ENCODE data around the gene SLC22A25. TPM values are rescaled to one million over a fixed set of nuclear protein-coding genes. Genes with fewer than 3 reads are reported as not detected.
"Not testable (repeated sequence)": the region's sequence is repeated elsewhere in the genome, so short reads cannot be mapped to it uniquely, and the experiment has no call there.

Gene SLC22A25
- total RNA-seq, 1 donor from 2014 or later, result not detected

- no peaks in the 10 kb centered on the region for H3K4me1 ChIP-seq
- no peak for DNase-seq (ENCODE audit: low spot score in 2 of 2)
- H3K36me3 ChIP-seq, result no peaks in the 10 kb centered on the region
- intact Hi-C loops (cut with DNase I), result no loop called here
- H3K9me3 ChIP-seq, result no peaks in the 10 kb centered on the region
- no peak for TF ChIP-seq CTCF (IDR thresholded peaks at IDR 0.05)
- H3K27ac ChIP-seq, result no peak overlapping the region
- H3K27me3 ChIP-seq, result no peaks in the 10 kb centered on the region
- no peak overlapping the region for H3K4me3 ChIP-seq
These were observed 3.3 kb downstream of the SLC22A25 start for GRCh38 chr11:63240098-63240497.

- Histone ChIP-seq H3K9me3 (no peaks in the 10 kb centered on the region), H3K27ac (no peak overlapping the region), H3K4me3 (no peak overlapping the region), H3K4me1 (no peaks in the 10 kb centered on the region), H3K36me3 (no peaks in the 10 kb centered on the region), H3K27me3 (no peaks in the 10 kb centered on the region)
- no peak for DNase-seq (ENCODE audit: low spot score in 2 of 2)
- TF ChIP-seq CTCF (IDR thresholded peaks at IDR 0.05), result no peak
- intact Hi-C loops (cut with DNase I), result no loop called here
These were observed 4.1 kb downstream of the SLC22A25 start for GRCh38 chr11:63239254-63239653.

- no peaks in the 10 kb centered on the region for H3K9me3 ChIP-seq
- intact Hi-C loops (cut with DNase I), result no loop called here
- no peaks in the 10 kb centered on the region for H3K36me3 ChIP-seq
- H3K27me3 ChIP-seq, result no peaks in the 10 kb centered on the region
- no peaks in the 10 kb centered on the region for H3K4me1 ChIP-seq
- no peak overlapping the region for H3K27ac ChIP-seq
- no peak for TF ChIP-seq CTCF (IDR thresholded peaks at IDR 0.05)
- DNase-seq (ENCODE audit: low spot score in 2 of 2), result no peak
- H3K4me3 ChIP-seq, result no peak overlapping the region
These were observed 6.0 kb downstream of the SLC22A25 start for GRCh38 chr11:63237413-63237812.

- H3K4me3 ChIP-seq; H3K9me3 ChIP-seq; H3K4me1 ChIP-seq; H3K27me3 ChIP-seq; DNase-seq (ENCODE audit: low spot score in 2 of 2); H3K36me3 ChIP-seq; intact Hi-C loops (cut with DNase I); H3K27ac ChIP-seq: not testable (repeated sequence)
These were observed 7.6 kb downstream of the SLC22A25 start for GRCh38 chr11:63235471-63236461.

GRCh38 chr11:63229815-63230214 lies 13.6 kb downstream of the SLC22A25 start:
- no peak for TF ChIP-seq CTCF (IDR thresholded peaks at IDR 0.05)
- Histone ChIP-seq H3K36me3 (no peaks in the 10 kb centered on the region), H3K4me1 (no peaks in the 10 kb centered on the region), H3K9me3 (no peaks in the 10 kb centered on the region), H3K4me3 (no peak overlapping the region), H3K27me3 (no peaks in the 10 kb centered on the region), H3K27ac (no peak overlapping the region)
- intact Hi-C loops (cut with DNase I), result no loop called here
- DNase-seq (ENCODE audit: low spot score in 2 of 2), result no peak

GRCh38 chr11:63227521-63228107 lies 15.8 kb downstream of the SLC22A25 start:
- H3K27ac ChIP-seq, result no peak overlapping the region
- DNase-seq (ENCODE audit: low spot score in 2 of 2), result no peak
- no peaks in the 10 kb centered on the region for H3K4me1 ChIP-seq
- no peak for TF ChIP-seq CTCF (IDR thresholded peaks at IDR 0.05)
- intact Hi-C loops (cut with DNase I), result no loop called here
- H3K36me3 ChIP-seq, result no peaks in the 10 kb centered on the region
- H3K27me3 ChIP-seq, result no peaks in the 10 kb centered on the region
- no peak overlapping the region for H3K4me3 ChIP-seq
- no peaks in the 10 kb centered on the region for H3K9me3 ChIP-seq
